HG02588 (cell line): ENCODE results near the gene PLIN1.

Experiments
- ATAC-seq: cut with Tn5 transposase; IDR thresholded peaks from one replicate; pipeline ENCODE4 v1.9.1; 2021; ENCODE audit warnings: mild to moderate bottlenecking, moderate library complexity; ENCODE audit not compliant: unreplicated experiment

PLIN1 gene

DNA sequence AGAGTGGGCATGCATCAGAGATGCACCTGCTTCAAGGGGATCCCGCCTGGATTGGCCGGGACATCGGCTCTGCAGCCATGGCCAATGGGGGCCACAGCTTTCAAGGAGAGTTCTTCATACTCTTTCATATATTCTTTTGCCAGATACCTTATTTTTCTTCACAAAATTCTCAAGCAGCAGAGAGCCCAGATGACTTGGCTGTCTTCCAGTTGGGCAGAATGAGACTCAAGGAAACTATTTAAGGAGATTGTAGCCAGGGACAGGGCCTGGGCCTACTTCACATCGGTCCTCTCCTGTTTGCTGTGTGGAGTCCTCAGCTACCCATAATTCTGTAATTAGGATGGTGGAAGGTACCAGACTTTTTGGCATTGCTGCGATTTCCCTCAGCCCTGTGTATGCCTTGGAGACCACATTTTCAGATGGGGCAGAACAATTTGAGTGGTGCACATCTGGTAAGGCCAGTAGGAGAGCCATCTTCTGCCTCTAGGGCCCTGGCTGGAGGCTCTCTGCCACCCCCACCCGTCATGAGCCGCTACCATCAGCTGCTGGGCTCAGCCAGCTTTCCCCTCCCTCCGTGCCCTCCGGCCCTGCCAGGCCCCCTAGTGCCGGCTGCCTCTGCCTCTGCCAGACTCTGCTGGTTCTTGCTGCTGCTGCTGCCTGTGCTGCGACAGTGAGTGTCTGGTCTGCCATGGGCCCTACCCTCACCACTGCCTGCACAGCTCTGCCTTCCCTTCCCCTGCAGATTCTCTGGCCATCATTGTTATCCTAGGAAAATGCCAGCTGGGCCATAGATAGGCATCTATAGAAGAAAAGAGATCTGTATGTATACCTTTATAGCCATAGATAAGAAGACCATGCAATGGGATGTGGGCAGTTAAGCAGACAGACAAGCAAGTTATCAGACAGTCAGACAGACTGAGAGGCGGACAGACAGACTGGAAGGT lies 6.7 kb downstream of the PLIN1 start:
- ATAC-seq, result no peak

DNA sequence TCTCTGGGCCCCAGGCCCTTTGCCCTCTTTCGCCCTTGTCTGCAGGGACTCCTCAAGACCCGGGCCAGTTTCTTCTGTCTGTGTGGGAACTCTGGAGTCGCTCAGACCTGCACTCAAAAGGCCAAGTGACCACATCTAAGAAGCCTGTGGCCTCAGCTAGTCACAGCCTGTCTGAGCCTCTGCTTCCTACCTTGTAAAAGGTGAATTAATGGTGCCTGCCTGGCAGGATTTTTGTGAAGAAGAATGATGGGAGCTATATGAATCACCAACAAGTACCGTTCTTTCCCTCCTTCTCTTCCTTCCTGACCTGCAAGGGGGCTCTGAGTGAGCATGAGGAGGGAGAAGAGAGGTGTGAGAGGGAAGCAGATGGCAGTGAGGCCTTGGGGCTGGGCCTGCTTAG lies 7.5 kb downstream of the PLIN1 start:
- no peak for ATAC-seq

DNA sequence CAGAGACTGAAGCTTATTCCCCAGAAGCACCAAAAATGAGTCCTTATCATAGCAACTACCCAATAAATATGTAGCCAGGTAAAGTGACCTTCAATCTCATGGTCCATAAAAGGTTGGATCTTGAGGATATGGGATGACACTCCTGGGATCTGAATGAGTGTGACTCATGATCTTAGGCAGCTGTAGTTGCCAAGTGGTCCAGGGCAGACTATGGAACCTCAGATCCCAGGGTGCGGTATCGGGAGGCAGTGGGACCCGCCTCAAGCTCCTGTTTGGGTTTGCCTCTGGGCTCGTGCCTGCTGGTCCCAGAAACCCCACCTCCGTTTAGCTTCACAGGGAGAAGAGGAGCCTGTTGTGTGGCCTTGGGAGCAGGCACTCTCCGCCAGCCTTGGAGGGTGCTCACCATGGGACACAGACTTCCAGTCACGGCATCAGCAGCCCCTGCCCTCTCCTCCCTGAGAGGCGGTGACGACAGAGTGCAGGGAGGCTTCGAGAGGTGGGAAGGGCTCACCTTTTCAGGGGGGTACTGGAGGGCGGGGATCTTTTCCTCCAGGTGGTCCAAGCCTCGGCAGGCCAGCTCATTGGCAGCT lies 8.1 kb downstream of the PLIN1 start:
- ATAC-seq, result no peak

GRCh38 chr15:89669941-89670340 lies 9.2 kb downstream of the PLIN1 start:
- no peak for ATAC-seq

DNA sequence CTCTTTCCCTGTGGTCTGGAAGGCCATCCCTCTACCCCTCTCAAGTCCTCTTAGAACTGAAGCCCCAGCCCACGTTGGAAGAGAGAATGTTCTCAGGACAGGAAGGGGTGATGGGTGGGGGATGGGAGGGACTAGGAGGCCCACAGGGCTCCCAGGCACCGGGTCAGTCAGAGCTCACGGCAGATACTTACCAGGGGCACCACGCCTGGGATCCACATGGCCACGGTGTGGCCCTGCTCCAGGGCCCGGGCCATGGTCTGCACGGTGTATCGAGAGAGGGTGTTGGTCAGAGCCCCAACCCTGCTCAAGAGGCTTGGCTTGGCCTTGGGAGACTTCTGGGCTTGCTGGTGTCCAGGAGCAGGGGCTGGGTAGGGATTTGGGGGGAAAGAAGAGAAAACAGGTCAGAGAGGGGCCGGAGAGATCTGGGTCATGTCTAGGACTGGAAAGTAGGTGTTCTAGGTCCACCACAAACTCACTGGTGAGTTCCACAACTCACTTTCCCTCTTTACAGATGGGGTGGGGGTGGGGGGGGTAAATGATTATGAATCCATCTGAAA lies 9.8 kb downstream of the PLIN1 start:
- no peak for ATAC-seq

DNA sequence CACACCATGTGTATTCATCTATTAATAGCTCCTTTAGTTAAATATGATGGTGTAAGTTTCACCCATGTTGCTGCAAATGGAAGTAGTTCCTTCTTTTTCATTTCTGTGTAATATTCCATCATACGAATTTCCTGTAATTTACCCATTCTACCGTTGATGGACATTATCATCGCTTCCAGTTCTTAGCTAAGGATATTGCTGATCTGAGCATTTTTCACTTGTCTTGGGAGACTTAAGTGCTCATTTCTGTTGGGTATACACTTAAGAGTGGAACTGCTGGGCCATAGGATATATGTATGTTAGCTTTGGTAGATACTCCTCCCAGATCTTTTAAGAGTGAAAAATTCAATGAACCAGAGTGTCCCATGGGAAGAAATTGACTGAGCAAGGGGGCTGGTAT lies 11.0 kb downstream of the PLIN1 start:
- no peak for ATAC-seq

- no peak for ATAC-seq
Measured at GRCh38 chr15:89667706-89667960, 11.5 kb downstream of the PLIN1 start.

- ATAC-seq, result no peak
Measured at GRCh38 chr15:89666858-89667705, 12.1 kb downstream of the PLIN1 start.

DNA sequence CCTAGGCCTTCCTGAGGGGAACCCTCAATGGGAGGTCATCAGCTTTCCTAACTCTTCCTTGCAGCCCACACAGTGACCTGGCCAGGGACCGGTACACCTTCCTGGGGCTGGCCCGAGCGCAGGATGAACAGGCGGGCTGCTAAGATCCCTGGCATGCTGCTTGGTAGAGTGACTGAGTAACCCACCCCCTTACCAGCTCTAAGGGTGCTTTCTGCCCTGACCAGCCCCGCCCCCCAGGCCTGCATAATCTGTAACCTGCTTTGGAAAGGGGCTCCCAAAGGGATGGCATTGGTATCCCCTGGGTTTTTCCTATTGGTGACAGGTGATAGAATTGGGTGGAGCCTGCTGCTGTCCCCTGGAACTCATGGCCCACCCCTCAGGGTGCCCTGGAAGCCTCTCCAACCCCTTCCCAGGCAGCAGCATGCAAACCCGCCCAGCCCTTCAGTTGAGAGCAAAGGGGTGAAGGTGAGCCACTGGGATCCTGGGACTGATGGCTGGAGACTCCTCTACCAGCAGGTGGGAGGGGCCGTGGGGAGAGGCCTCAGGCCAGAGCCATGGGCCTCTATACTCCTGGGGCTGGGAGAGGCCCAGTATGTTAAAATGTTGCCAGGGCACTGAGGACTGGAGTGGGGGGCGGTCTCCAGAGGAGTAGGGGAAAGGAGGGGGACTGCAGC lies 12.8 kb downstream of the PLIN1 start:
- ATAC-seq, result no peak

DNA sequence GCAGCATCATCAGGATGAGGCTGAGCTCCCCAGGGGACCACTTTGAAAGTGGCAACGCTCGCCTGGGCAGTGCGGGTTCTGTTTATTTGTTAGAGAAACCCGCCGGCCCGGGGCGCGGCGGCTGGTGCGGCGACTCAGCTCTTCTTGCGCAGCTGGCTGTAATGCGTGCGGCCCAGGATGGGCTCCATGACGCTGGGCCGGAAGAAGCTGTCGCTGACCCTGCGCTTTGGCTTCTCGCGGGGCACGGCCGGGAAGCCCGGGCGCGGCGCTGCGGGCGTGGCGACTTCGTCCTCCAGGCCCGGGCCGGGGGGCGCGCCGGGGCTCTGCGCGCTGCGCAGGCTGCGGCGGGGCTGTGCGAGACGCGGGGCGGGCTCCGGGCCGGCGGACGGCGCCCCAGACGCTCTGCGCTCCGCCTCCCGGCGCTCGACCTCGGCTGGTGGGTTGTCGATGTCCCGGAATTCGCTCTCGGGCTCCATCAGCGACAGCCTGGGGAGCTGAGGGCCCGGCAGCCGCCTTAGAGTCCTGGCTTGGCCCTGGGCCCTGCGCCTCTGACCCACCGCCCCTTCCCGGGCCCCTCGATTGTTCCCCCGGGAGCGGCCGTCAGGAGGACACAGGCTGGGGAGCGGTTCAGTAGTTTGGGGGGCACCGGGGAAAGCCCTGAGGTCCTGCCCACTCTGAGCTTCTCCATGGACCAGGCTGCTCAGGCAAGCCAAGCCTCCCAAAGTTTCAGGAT lies 13.6 kb downstream of the PLIN1 start:
- no peak for ATAC-seq

DNA sequence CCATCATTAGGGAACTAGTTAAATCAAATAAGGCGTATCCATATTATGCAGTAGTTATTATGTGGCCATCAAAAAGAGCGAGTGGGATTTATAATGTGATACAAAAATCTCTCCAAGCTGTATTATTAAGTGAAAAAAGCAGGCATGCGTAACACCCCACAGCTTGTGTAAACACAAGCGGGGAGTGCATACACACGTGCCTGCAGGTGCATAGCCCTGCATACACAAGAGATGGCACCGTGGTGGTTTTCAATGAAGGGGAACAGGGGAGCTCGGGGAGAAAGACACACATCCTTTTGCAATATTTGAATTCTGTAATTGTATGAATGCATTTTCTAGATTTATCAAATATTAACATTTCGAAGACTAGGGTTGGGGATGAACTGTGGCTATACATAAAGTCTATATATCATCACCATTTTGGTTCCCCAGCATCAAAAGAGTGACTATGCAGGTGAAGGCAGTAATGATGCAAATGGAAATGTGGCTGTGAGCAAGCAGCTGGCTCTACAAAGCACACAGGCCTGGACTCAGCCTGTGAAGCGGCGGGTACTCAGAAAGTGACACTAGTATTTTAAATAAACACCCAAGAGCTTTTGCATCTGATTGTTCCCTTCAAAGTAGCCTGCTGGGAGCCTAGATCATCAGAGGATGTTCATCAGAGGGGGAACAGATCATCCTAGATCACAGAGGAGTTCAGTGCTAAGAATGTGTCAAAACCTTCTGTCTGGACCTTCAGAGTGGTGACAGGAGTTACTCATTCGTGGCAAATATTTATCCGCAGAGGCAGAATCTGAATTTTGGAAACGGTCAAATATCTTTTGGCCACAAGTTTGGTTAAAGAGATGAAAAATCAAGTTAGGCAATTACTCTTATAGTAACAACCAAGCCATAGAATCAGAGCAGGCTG lies 14.5 kb downstream of the PLIN1 start:
- ATAC-seq, result no peak

GRCh38 chr15:89662893-89663626 lies 16.1 kb downstream of the PLIN1 start:
- ATAC-seq, result no peak

DNA sequence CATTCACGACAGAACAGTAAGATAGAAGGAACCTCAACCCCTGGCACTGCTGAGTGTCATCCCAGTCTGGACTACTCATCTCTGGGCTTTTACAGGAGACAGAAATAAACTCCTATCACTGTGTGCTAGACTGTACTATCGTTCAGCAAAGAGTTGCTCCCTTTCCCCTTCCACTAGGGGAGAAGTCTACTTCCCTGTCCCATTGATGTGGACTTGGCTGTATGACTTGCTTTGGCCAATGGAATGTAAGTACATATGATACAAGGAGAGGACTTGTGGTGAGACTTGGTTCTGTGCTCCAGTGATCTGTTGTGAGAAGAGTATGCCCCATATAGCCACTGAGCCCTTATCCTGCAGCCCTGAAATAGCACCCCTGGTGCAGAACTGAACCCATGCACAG lies 18.6 kb downstream of the PLIN1 start:
- ATAC-seq, result no peak

- ATAC-seq, result no peak
Measured at GRCh38 chr15:89659295-89659694, 19.9 kb downstream of the PLIN1 start.

- ATAC-seq, result no peak
Measured at GRCh38 chr15:89657686-89658200, 21.4 kb downstream of the PLIN1 start.

- ATAC-seq, result no peak
Measured at GRCh38 chr15:89656116-89656815, 22.9 kb downstream of the PLIN1 start.
